Activated T-cell treated with anti-CD3 and anti-CD28 coated beads for 24 hours (primary cell): ENCODE data around the gene VPS13D.

Experiments
- DNase-seq: peaks from one replicate; pipeline ENCODE4 v3.0.0-alpha.2; 2020; ENCODE audit warnings: low read depth

Gene VPS13D

GRCh38 chr1:12541274-12542137 is 311.7 kb downstream of the VPS13D start:
- no peak for DNase-seq

GRCh38 chr1:12542138-12542465 is 312.3 kb downstream of the VPS13D start:
- DNase-seq = no peak

GRCh38 chr1:12542616-12543592 is 313.1 kb downstream of the VPS13D start:
- no peak for DNase-seq

GRCh38 chr1:12543740-12544154 is 313.9 kb downstream of the VPS13D start:
- DNase-seq = no peak

- DNase-seq = no peak
Measured at GRCh38 chr1:12544357-12544756, 314.5 kb downstream of the VPS13D start.

- no peak for DNase-seq
Measured at GRCh38 chr1:12544992-12545391, 315.2 kb downstream of the VPS13D start.

GRCh38 chr1:12546771-12547585 is 317.1 kb downstream of the VPS13D start:
- DNase-seq = no peak

GRCh38 chr1:12547586-12548225 is 317.9 kb downstream of the VPS13D start:
- DNase-seq = no peak

GRCh38 chr1:12548279-12548972 is 318.6 kb downstream of the VPS13D start:
- no peak for DNase-seq

GRCh38 chr1:12548973-12549459 is 319.2 kb downstream of the VPS13D start:
- no peak for DNase-seq

- peak; percentile 7 for DNase-seq
Measured at GRCh38 chr1:12549460-12550349, 319.9 kb downstream of the VPS13D start.

GRCh38 chr1:12551584-12551983 is 321.8 kb downstream of the VPS13D start:
- no peak for DNase-seq

GRCh38 chr1:12552111-12552888 is 322.5 kb downstream of the VPS13D start:
- DNase-seq = no peak

- DNase-seq = no peak
Measured at GRCh38 chr1:12552951-12553921, 323.4 kb downstream of the VPS13D start.

GRCh38 chr1:12553963-12554362 is 324.1 kb downstream of the VPS13D start:
- DNase-seq = no peak

- no peak for DNase-seq
Measured at GRCh38 chr1:12554521-12555305, 324.9 kb downstream of the VPS13D start.
